HG02623 (cell line): ENCODE results near the gene ADH1A.
"Not testable (repeated sequence)": the region's sequence is repeated elsewhere in the genome, so short reads cannot be mapped to it uniquely, and the experiment has no call there.

Experiments used
- ATAC-seq: cut with Tn5 transposase; IDR thresholded peaks from one replicate; pipeline ENCODE4 v1.9.1; 2021; ENCODE audit warnings: moderate library complexity; ENCODE audit not compliant: unreplicated experiment

Gene ADH1A

DNA sequence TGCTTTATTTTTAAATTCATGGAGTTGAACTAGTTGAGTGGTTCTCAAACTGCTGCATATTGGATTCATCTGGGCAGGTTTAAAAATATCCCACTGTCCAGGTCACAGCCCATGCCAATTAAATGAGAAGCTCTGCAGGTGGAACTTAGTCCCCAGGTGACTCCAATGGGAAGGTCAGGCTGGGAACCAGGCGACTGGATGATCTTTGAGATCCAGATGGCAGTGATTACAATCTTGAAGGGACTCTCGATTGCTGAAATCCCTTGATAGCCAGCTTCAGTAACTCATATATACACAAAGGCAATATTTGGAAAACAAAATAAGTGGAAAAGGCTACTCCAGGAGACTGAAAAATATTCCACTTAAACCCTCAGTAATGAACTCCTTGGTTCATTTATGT lies 8.1 kb downstream of the ADH1A start:
- no peak for ATAC-seq

DNA sequence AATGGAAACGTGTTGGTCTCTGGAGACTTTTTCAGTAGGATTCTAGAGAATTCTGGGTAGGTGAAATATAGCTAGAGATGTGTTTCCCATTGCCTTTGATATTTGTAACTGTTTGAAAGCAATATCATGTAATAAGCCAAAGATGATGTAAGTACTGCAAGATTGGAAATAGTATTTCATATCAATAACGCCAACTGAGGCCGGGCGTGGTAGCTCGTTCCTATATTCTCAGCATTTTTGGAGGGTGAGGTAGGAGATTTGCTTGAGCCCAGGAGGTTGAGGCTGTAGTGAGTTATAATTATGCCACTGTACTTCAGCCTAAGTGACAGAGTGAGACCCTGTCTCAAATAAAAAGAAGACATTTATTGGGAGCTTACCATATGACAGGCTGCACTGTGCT lies 9.5 kb downstream of the ADH1A start:
- ATAC-seq: no peak

DNA sequence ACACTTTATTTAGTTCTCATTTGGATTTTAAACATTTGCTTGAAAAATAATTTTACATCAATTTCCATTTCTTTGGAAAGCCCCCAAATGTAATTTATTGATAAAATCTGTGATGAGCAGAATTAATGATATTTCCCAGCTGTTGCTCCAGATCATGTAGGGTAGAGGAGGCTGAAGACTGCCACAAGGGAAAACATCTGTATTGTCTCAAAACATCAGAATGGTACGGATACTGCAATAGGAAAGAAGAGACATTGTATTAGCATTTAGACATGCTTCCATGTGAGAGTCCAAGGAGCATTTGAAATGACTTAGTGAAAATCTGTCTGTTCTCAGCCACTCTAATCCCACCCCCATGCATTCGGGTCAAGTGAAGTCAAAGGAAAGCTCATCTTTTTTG lies 14.4 kb downstream of the ADH1A start:
- no peak for ATAC-seq

DNA sequence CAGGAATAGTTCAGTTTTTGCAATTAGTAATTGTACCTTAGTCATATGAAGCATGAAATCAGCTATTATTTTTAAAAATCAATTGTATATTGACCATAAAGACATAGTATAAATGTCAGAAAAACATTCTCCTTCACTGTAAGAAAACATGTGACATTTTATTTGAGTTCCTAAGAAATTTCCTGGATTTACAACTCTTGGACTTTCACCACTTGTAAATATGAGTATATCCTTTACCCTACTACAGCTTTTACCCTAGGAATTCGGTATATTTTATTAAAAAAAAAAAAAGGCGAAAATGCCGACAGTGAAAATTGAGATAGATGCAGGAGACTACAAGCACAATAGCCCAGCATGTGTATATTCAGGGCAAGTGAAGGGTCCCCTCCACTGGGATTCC lies 14.9 kb downstream of the ADH1A start:
- no peak for ATAC-seq

GRCh38 chr4:99275050-99275449 lies 15.7 kb downstream of the ADH1A start:
- ATAC-seq: no peak

GRCh38 chr4:99273704-99274103 lies 17.1 kb downstream of the ADH1A start:
- no peak for ATAC-seq

- ATAC-seq: no peak
Observed at GRCh38 chr4:99264927-99265326, 25.9 kb downstream of the ADH1A start.

GRCh38 chr4:99252746-99253145 lies 38.0 kb downstream of the ADH1A start:
- ATAC-seq: no peak

GRCh38 chr4:99248714-99249113 lies 42.1 kb downstream of the ADH1A start:
- no peak for ATAC-seq

DNA sequence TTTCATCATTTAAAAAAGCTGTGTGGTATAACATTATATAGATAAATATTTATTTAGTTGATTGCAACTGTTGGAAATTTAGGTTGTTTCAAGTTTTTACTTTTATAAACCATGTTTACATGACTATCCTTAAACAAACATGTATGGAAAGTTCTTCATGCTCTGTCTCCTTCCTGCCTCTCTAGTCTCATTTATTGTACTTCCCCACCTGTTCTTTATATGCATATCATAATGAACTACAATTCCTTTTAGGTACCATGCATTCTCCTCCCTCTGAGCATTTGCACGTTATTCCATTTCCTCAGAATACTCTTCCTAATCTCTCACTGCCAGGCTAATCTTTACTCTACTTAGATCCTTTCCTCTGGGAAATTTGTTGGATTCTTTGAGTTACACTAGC lies 54.8 kb downstream of the ADH1A start:
- ATAC-seq: no peak

DNA sequence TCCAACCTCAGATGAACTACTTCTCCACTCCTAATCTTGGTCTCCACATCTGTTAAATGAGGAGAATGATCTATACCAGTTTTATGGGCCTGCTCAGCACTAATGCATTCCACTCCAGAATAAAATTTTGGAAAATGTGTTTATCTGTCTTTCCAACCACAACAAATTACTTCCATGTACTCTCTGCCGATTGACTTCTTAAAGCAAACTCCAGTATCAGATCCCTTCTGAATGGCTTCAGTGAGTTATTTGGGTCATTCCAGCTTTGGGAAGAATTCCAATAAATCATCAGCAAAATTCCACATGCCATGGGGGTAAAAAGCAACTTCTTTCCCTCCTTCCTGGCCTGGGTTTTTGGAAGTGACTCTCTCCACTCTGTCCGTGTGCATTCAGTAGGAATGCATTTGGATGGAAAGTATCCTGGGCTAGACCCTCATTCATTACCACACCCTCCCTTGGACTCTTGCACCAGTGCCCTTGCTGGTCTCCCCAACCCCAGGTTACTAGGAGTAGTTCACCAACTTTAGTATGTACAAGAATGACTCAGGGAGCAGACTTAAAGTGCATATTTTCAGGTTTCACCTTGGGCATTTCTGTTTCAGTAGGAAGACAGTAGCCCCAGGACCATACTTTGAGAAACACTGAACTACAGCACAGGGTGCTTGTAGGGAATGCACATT lies 56.3 kb downstream of the ADH1A start:
- ATAC-seq: no peak

DNA sequence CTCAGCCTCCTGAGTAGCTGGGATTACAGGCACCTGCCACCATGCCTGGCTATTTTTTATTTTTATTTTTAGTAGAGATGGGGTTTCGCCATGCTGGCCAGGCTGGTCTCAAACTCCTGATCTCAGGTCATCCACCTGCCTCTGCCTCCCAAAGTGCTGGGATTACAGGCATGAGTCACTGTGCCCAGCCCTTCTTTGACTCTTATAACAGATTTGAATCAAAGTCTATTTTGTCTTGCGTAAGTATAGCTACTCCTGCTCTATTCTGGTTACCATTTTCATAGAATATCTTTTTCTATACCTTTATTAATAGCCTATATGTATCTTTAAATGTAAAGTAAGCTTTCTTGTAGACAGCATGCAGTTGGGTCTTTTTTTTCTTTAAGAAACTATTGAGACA lies 57.4 kb downstream of the ADH1A start:
- ATAC-seq: not testable (repeated sequence)

- ATAC-seq: not testable (repeated sequence)
Observed at GRCh38 chr4:99228706-99229105, 62.1 kb downstream of the ADH1A start.

- ATAC-seq: not testable (repeated sequence)
Observed at GRCh38 chr4:99227646-99228045, 63.1 kb downstream of the ADH1A start.
